IgD-negative memory B cell (primary cell): Measurements from ENCODE around the gene TENT4A. TPM values are rescaled to one million over a fixed set of nuclear protein-coding genes. Genes with fewer than 3 reads are reported as not detected.
A peak's percentile ranks its signal among the peaks of the same experiment; 100 is the strongest.

ENCODE experiments used
- H3K27ac Mint-ChIP-seq, 3 donors: one replicate each; pipeline ENCODE4 v1.8.0; 2020 to 2022; ENCODE audit warnings: mild to moderate bottlenecking in 3 of 3, mixed read lengths in 3 of 3, moderate library complexity in 1 of 3
- H3K27me3 Mint-ChIP-seq: one replicate; pipeline ENCODE4 v1.8.0; 2021; ENCODE audit warnings: mixed read lengths
- H3K36me3 Mint-ChIP-seq: one replicate; pipeline ENCODE4 v1.8.0; 2020; ENCODE audit warnings: mild to moderate bottlenecking, mixed read lengths
- H3K4me1 Mint-ChIP-seq, 3 donors: one replicate each; pipeline ENCODE4 v1.8.0; 2020 to 2022; ENCODE audit warnings: mixed read lengths in 3 of 3, mild to moderate bottlenecking in 1 of 3
- H3K4me3 Mint-ChIP-seq, 4 donors: one replicate each; pipeline ENCODE4 v1.8.0; 2020 to 2022; ENCODE audit warnings: mild to moderate bottlenecking in 4 of 4, mixed read lengths in 4 of 4, moderate library complexity in 3 of 4
- H3K9me3 Mint-ChIP-seq, 3 donors: one replicate each; pipeline ENCODE4 v1.8.0; 2020 to 2021; ENCODE audit warnings: mixed read lengths in 3 of 3, mild to moderate bottlenecking in 1 of 3
- polyA plus RNA-seq: library from polyadenylated mRNA; unstranded; fragments of 300-500 nt; fragmentation: Illumina TruSeq; gene quantifications from one replicate; pipeline ENCODE4 v1.2.3, GENCODE V29; 2021

TENT4A gene
- polyA plus RNA-seq, 1 donor from 2014 or later, result 1.6 TPM

GRCh38 chr5:6707852-6708251 lies 5.4 kb upstream of the TENT4A start:
- Mint-ChIP-seq H3K4me3 (peak overlapping the region in 1 of 4 donors; percentile 48), H3K4me1 (peaks cover 0 to 6% (median 4%) of the 10 kb centered on the region in 3 donors), H3K27ac (peak overlapping the region in 1 of 3 donors; percentile 40), H3K9me3 (no peaks in the 10 kb centered on the region), H3K27me3 (peaks cover 3% of the 10 kb centered on the region), H3K36me3 (no peaks in the 10 kb centered on the region)

GRCh38 chr5:6708814-6709213 lies 4.4 kb upstream of the TENT4A start:
- Mint-ChIP-seq H3K4me3 (peak overlapping the region in 2 of 4 donors; percentile 41 to 59), H3K27me3 (peaks cover 3% of the 10 kb centered on the region), H3K27ac (no peak overlapping the region), H3K9me3 (no peaks in the 10 kb centered on the region), H3K36me3 (no peaks in the 10 kb centered on the region), H3K4me1 (peaks cover 0 to 6% (median 4%) of the 10 kb centered on the region in 3 donors)

GRCh38 chr5:6710070-6710469 lies 3.2 kb upstream of the TENT4A start:
- Mint-ChIP-seq H3K36me3 (no peaks in the 10 kb centered on the region), H3K9me3 (no peaks in the 10 kb centered on the region), H3K4me3 (peak overlapping the region in 2 of 4 donors; percentile 69 to 86), H3K27ac (peak overlapping the region in 1 of 3 donors; percentile 37), H3K4me1 (peaks cover 4 to 7% (median 6%) of the 10 kb centered on the region in 3 donors), H3K27me3 (peaks cover 1% of the 10 kb centered on the region)

- no peaks in the 10 kb centered on the region for H3K9me3 Mint-ChIP-seq
- peak overlapping the region in 3 of 4 donors; percentile 49 to 86 (median 69) for H3K4me3 Mint-ChIP-seq
- no peaks in the 10 kb centered on the region for H3K36me3 Mint-ChIP-seq
- H3K27ac Mint-ChIP-seq, result peak overlapping the region in 1 of 3 donors; percentile 37
- peaks cover 11 to 12% (median 11%) of the 10 kb centered on the region in 3 donors for H3K4me1 Mint-ChIP-seq
- peaks cover 1% of the 10 kb centered on the region for H3K27me3 Mint-ChIP-seq
Observed at GRCh38 chr5:6710551-6711318, 2.5 kb upstream of the TENT4A start.

- H3K27ac Mint-ChIP-seq, result peak overlapping the region; percentile 83 to 96 (median 96)
- peak overlapping the region; percentile 86 to 95 (median 92) for H3K4me3 Mint-ChIP-seq
- no peaks in the 10 kb centered on the region for H3K9me3 Mint-ChIP-seq
- no peaks in the 10 kb centered on the region for H3K36me3 Mint-ChIP-seq
- peaks cover 1% of the 10 kb centered on the region for H3K27me3 Mint-ChIP-seq
- H3K4me1 Mint-ChIP-seq, result peaks cover 18 to 19% (median 19%) of the 10 kb centered on the region in 3 donors
Observed at GRCh38 chr5:6711409-6712141, 1.7 kb upstream of the TENT4A start.

- Mint-ChIP-seq H3K27me3 (peaks cover 1% of the 10 kb centered on the region), H3K9me3 (no peaks in the 10 kb centered on the region), H3K27ac (peak overlapping the region; percentile 83 to 96 (median 96)), H3K4me3 (peak overlapping the region; percentile 86 to 95 (median 92)), H3K4me1 (peaks cover 19 to 23% (median 22%) of the 10 kb centered on the region in 3 donors), H3K36me3 (no peaks in the 10 kb centered on the region)
Observed at GRCh38 chr5:6712142-6712576, 1.1 kb upstream of the TENT4A start.

- peak overlapping the region; percentile 86 to 96 (median 92) for H3K4me3 Mint-ChIP-seq
- peaks cover 24 to 29% (median 28%) of the 10 kb centered on the region in 3 donors for H3K4me1 Mint-ChIP-seq
- peak overlapping the region; percentile 83 to 96 (median 96) for H3K27ac Mint-ChIP-seq
- H3K9me3 Mint-ChIP-seq, result no peaks in the 10 kb centered on the region
- H3K27me3 Mint-ChIP-seq, result peaks cover 1% of the 10 kb centered on the region
- H3K36me3 Mint-ChIP-seq, result no peaks in the 10 kb centered on the region
Observed at GRCh38 chr5:6712577-6713273, 507 bp upstream of the TENT4A start.

- H3K4me1 Mint-ChIP-seq, result peaks cover 41 to 43% (median 42%) of the 10 kb centered on the region in 3 donors
- H3K4me3 Mint-ChIP-seq, result peak overlapping the region; percentile 84 to 98 (median 96)
- no peaks in the 10 kb centered on the region for H3K27me3 Mint-ChIP-seq
- H3K36me3 Mint-ChIP-seq, result no peaks in the 10 kb centered on the region
- no peaks in the 10 kb centered on the region for H3K9me3 Mint-ChIP-seq
- peak overlapping the region in 1 of 3 donors; percentile 96 for H3K27ac Mint-ChIP-seq
Observed at GRCh38 chr5:6714226-6715041, 1.2 kb downstream of the TENT4A start.

- Mint-ChIP-seq H3K27me3 (no peaks in the 10 kb centered on the region), H3K4me1 (peaks cover 49 to 51% (median 50%) of the 10 kb centered on the region in 3 donors), H3K27ac (peak overlapping the region; percentile 76 to 96 (median 92)), H3K9me3 (no peaks in the 10 kb centered on the region), H3K4me3 (peak overlapping the region; percentile 84 to 98 (median 96)), H3K36me3 (no peaks in the 10 kb centered on the region)
Observed at GRCh38 chr5:6715271-6715670, 2.0 kb downstream of the TENT4A start.

GRCh38 chr5:6715758-6716628 lies 2.8 kb downstream of the TENT4A start:
- Mint-ChIP-seq H3K9me3 (no peaks in the 10 kb centered on the region), H3K27ac (peak overlapping the region; percentile 76 to 96 (median 92)), H3K27me3 (no peaks in the 10 kb centered on the region), H3K4me3 (peak overlapping the region; percentile 84 to 98 (median 96)), H3K4me1 (peaks cover 52 to 53% (median 53%) of the 10 kb centered on the region in 3 donors), H3K36me3 (no peaks in the 10 kb centered on the region)

- Mint-ChIP-seq H3K4me1 (peaks cover 58 to 59% (median 59%) of the 10 kb centered on the region in 3 donors), H3K4me3 (peak overlapping the region; percentile 84 to 98 (median 96)), H3K36me3 (no peaks in the 10 kb centered on the region), H3K9me3 (no peaks in the 10 kb centered on the region), H3K27me3 (no peaks in the 10 kb centered on the region), H3K27ac (peak overlapping the region; percentile 69 to 96 (median 87))
Observed at GRCh38 chr5:6716629-6717149, 3.5 kb downstream of the TENT4A start.

GRCh38 chr5:6717247-6717646 lies 4.0 kb downstream of the TENT4A start:
- no peaks in the 10 kb centered on the region for H3K36me3 Mint-ChIP-seq
- H3K4me3 Mint-ChIP-seq, result peak overlapping the region in 3 of 4 donors; percentile 24 to 98 (median 73)
- peak overlapping the region; percentile 24 to 96 (median 87) for H3K27ac Mint-ChIP-seq
- H3K4me1 Mint-ChIP-seq, result peaks cover 59 to 65% (median 60%) of the 10 kb centered on the region in 3 donors
- H3K9me3 Mint-ChIP-seq, result no peaks in the 10 kb centered on the region
- H3K27me3 Mint-ChIP-seq, result no peaks in the 10 kb centered on the region

GRCh38 chr5:6717687-6718086 lies 4.5 kb downstream of the TENT4A start:
- H3K36me3 Mint-ChIP-seq, result no peaks in the 10 kb centered on the region
- no peaks in the 10 kb centered on the region for H3K27me3 Mint-ChIP-seq
- no peaks in the 10 kb centered on the region for H3K9me3 Mint-ChIP-seq
- peak overlapping the region; percentile 24 to 96 (median 87) for H3K27ac Mint-ChIP-seq
- peaks cover 62 to 69% (median 64%) of the 10 kb centered on the region in 3 donors for H3K4me1 Mint-ChIP-seq
- H3K4me3 Mint-ChIP-seq, result peak overlapping the region in 3 of 4 donors; percentile 73 to 98 (median 86)
